ENCODE measurements around the gene TMEM163.
"Not testable (repeated sequence)": the region's sequence is repeated elsewhere in the genome, so short reads cannot be mapped to it uniquely, and the experiment has no call there.

TMEM163 gene

GRCh38 chr2:134573085-134573370 is 145.8 kb downstream of the TMEM163 start:
- Histone ChIP-seq H3K4me1 (ENCODE audit: insufficient read depth, low read length) (no peaks in the 10 kb centered on the region), H3K9ac (ENCODE audit: low read depth, low read length) (no peak overlapping the region), H3K36me3 (ENCODE audit: insufficient read depth, low read length) (no peaks in the 10 kb centered on the region), H3K27ac (ENCODE audit: low read depth, low read length) (no peak overlapping the region), H3K9me3 (ENCODE audit: insufficient read depth, low read depth, low read length) (no peaks in the 10 kb centered on the region), H3K4me3 (ENCODE audit: low read length) (no peak overlapping the region), H3K27me3 (ENCODE audit: insufficient read depth, low read length) (no peaks in the 10 kb centered on the region)

- 92% methylated on average over 9 of the region's 9 CpGs for WGBS
- no peaks in the 10 kb centered on the region for H3K36me3 ChIP-seq (ENCODE audit: insufficient read depth, low read length)
These were observed 146.3 kb downstream of the TMEM163 start for GRCh38 chr2:134572314-134573084.

GRCh38 chr2:134570676-134571075 is 148.1 kb downstream of the TMEM163 start:
- Histone ChIP-seq H3K36me3 (ENCODE audit: insufficient read depth, low read length) (no peaks in the 10 kb centered on the region), H3K27me3 (ENCODE audit: insufficient read depth, low read length) (no peaks in the 10 kb centered on the region), H3K9me3 (ENCODE audit: insufficient read depth, low read depth, low read length) (no peaks in the 10 kb centered on the region), H3K4me3 (ENCODE audit: low read length) (no peak overlapping the region), H3K4me1 (ENCODE audit: insufficient read depth, low read length) (no peaks in the 10 kb centered on the region), H3K27ac (ENCODE audit: low read depth, low read length) (no peak overlapping the region), H3K9ac (ENCODE audit: low read depth, low read length) (no peak overlapping the region)
- 95% methylated on average over 3 of the region's 3 CpGs for WGBS

More at GRCh38 chr2:134572314-134573084, 146.3 kb downstream of the TMEM163 start:
- Histone ChIP-seq H3K27me3 (ENCODE audit: insufficient read depth, low read length) (no peaks in the 10 kb centered on the region), H3K9ac (ENCODE audit: low read depth, low read length) (no peak overlapping the region), H3K4me3 (ENCODE audit: low read length) (no peak overlapping the region), H3K4me1 (ENCODE audit: insufficient read depth, low read length) (no peaks in the 10 kb centered on the region), H3K9me3 (ENCODE audit: insufficient read depth, low read depth, low read length) (no peaks in the 10 kb centered on the region), H3K27ac (ENCODE audit: low read depth, low read length) (no peak overlapping the region)

- Histone ChIP-seq H3K27me3 (ENCODE audit: insufficient read depth, low read length) (no peaks in the 10 kb centered on the region), H3K9me3 (ENCODE audit: insufficient read depth, low read depth, low read length) (no peaks in the 10 kb centered on the region), H3K4me1 (ENCODE audit: insufficient read depth, low read length) (no peaks in the 10 kb centered on the region), H3K27ac (ENCODE audit: low read depth, low read length) (no peak overlapping the region), H3K9ac (ENCODE audit: low read depth, low read length) (no peak overlapping the region), H3K36me3 (ENCODE audit: insufficient read depth, low read length) (no peaks in the 10 kb centered on the region), H3K4me3 (ENCODE audit: low read length) (no peak overlapping the region)
- WGBS = 89% methylated on average over 2 of the region's 2 CpGs
These were observed 150.4 kb downstream of the TMEM163 start for GRCh38 chr2:134568413-134568812.

GRCh38 chr2:134567666-134568065 is 151.1 kb downstream of the TMEM163 start:
- Histone ChIP-seq H3K4me1 (ENCODE audit: insufficient read depth, low read length) (no peaks in the 10 kb centered on the region), H3K36me3 (ENCODE audit: insufficient read depth, low read length) (no peaks in the 10 kb centered on the region), H3K9me3 (ENCODE audit: insufficient read depth, low read depth, low read length) (no peaks in the 10 kb centered on the region), H3K4me3 (ENCODE audit: low read length) (no peak overlapping the region), H3K9ac (ENCODE audit: low read depth, low read length) (no peak overlapping the region), H3K27me3 (ENCODE audit: insufficient read depth, low read length) (no peaks in the 10 kb centered on the region), H3K27ac (ENCODE audit: low read depth, low read length) (no peak overlapping the region)
- 97% methylated on average over 1 of the region's 1 CpG for WGBS

- H3K4me1 ChIP-seq (ENCODE audit: insufficient read depth, low read length); H3K4me3 ChIP-seq (ENCODE audit: low read length); H3K9ac ChIP-seq (ENCODE audit: low read depth, low read length); H3K36me3 ChIP-seq (ENCODE audit: insufficient read depth, low read length); H3K9me3 ChIP-seq (ENCODE audit: insufficient read depth, low read depth, low read length); H3K27ac ChIP-seq (ENCODE audit: low read depth, low read length); H3K27me3 ChIP-seq (ENCODE audit: insufficient read depth, low read length): not testable (repeated sequence)
- WGBS = 94% methylated on average over 5 of the region's 5 CpGs
These were observed 153.8 kb downstream of the TMEM163 start for GRCh38 chr2:134564955-134565354.

GRCh38 chr2:134564549-134564948 is 154.3 kb downstream of the TMEM163 start:
- no peaks in the 10 kb centered on the region for H3K36me3 ChIP-seq (ENCODE audit: insufficient read depth, low read length)
- H3K27me3 ChIP-seq (ENCODE audit: insufficient read depth, low read length) = no peaks in the 10 kb centered on the region
- no peaks in the 10 kb centered on the region for H3K9me3 ChIP-seq (ENCODE audit: insufficient read depth, low read depth, low read length)
- WGBS = 95% methylated on average over 3 of the region's 3 CpGs
- H3K9ac ChIP-seq (ENCODE audit: low read depth, low read length) = no peak overlapping the region
- no peak overlapping the region for H3K27ac ChIP-seq (ENCODE audit: low read depth, low read length)
- no peak overlapping the region for H3K4me3 ChIP-seq (ENCODE audit: low read length)
- H3K4me1 ChIP-seq (ENCODE audit: insufficient read depth, low read length) = no peaks in the 10 kb centered on the region

- WGBS = 78% methylated on average over 5 of the region's 5 CpGs
- H3K9me3 ChIP-seq (ENCODE audit: insufficient read depth, low read depth, low read length) = no peaks in the 10 kb centered on the region
- H3K4me3 ChIP-seq (ENCODE audit: low read length) = no peak overlapping the region
- H3K27me3 ChIP-seq (ENCODE audit: insufficient read depth, low read length) = no peaks in the 10 kb centered on the region
- no peak overlapping the region for H3K9ac ChIP-seq (ENCODE audit: low read depth, low read length)
- H3K27ac ChIP-seq (ENCODE audit: low read depth, low read length) = no peak overlapping the region
- H3K36me3 ChIP-seq (ENCODE audit: insufficient read depth, low read length) = no peaks in the 10 kb centered on the region
- no peaks in the 10 kb centered on the region for H3K4me1 ChIP-seq (ENCODE audit: insufficient read depth, low read length)
These were observed 160.5 kb downstream of the TMEM163 start for GRCh38 chr2:134558208-134558830.

GRCh38 chr2:134555411-134555810 is 163.4 kb downstream of the TMEM163 start:
- H3K27me3 ChIP-seq (ENCODE audit: insufficient read depth, low read length) = no peaks in the 10 kb centered on the region
- 93% methylated on average over 6 of the region's 6 CpGs for WGBS

GRCh38 chr2:134553657-134554056 is 165.1 kb downstream of the TMEM163 start:
- Histone ChIP-seq H3K9ac (ENCODE audit: low read depth, low read length) (no peak overlapping the region), H3K27me3 (ENCODE audit: insufficient read depth, low read length) (no peaks in the 10 kb centered on the region), H3K27ac (ENCODE audit: low read depth, low read length) (no peak overlapping the region), H3K36me3 (ENCODE audit: insufficient read depth, low read length) (no peaks in the 10 kb centered on the region), H3K4me1 (ENCODE audit: insufficient read depth, low read length) (no peaks in the 10 kb centered on the region), H3K4me3 (ENCODE audit: low read length) (no peak overlapping the region), H3K9me3 (ENCODE audit: insufficient read depth, low read depth, low read length) (no peaks in the 10 kb centered on the region)
- WGBS = 91% methylated on average over 7 of the region's 7 CpGs

More at GRCh38 chr2:134555411-134555810, 163.4 kb downstream of the TMEM163 start:
- no peaks in the 10 kb centered on the region for H3K36me3 ChIP-seq (ENCODE audit: insufficient read depth, low read length)
- no peaks in the 10 kb centered on the region for H3K4me1 ChIP-seq (ENCODE audit: insufficient read depth, low read length)
- H3K27ac ChIP-seq (ENCODE audit: low read depth, low read length) = no peak overlapping the region
- H3K4me3 ChIP-seq (ENCODE audit: low read length) = no peak overlapping the region
- no peaks in the 10 kb centered on the region for H3K9me3 ChIP-seq (ENCODE audit: insufficient read depth, low read depth, low read length)
- no peak overlapping the region for H3K9ac ChIP-seq (ENCODE audit: low read depth, low read length)

GRCh38 chr2:134550566-134551164 is 168.1 kb downstream of the TMEM163 start:
- no peak overlapping the region for H3K27ac ChIP-seq (ENCODE audit: low read depth, low read length)
- no peaks in the 10 kb centered on the region for H3K27me3 ChIP-seq (ENCODE audit: insufficient read depth, low read length)
- H3K9me3 ChIP-seq (ENCODE audit: insufficient read depth, low read depth, low read length) = no peaks in the 10 kb centered on the region
- no peak overlapping the region for H3K4me3 ChIP-seq (ENCODE audit: low read length)
- H3K4me1 ChIP-seq (ENCODE audit: insufficient read depth, low read length) = no peaks in the 10 kb centered on the region
- no peaks in the 10 kb centered on the region for H3K36me3 ChIP-seq (ENCODE audit: insufficient read depth, low read length)
- no peak overlapping the region for H3K9ac ChIP-seq (ENCODE audit: low read depth, low read length)
- WGBS = 97% methylated on average over 13 of the region's 13 CpGs

Measured in HUES64 (cell line).